Activated gamma-delta T cell (primary cell): ENCODE results near the gene RPS19.

Source experiments
- DNase-seq: peaks from one replicate; lab custom pipeline; 2025; lab: John Stamatoyannopoulos, UW

The RPS19 gene

DNA sequence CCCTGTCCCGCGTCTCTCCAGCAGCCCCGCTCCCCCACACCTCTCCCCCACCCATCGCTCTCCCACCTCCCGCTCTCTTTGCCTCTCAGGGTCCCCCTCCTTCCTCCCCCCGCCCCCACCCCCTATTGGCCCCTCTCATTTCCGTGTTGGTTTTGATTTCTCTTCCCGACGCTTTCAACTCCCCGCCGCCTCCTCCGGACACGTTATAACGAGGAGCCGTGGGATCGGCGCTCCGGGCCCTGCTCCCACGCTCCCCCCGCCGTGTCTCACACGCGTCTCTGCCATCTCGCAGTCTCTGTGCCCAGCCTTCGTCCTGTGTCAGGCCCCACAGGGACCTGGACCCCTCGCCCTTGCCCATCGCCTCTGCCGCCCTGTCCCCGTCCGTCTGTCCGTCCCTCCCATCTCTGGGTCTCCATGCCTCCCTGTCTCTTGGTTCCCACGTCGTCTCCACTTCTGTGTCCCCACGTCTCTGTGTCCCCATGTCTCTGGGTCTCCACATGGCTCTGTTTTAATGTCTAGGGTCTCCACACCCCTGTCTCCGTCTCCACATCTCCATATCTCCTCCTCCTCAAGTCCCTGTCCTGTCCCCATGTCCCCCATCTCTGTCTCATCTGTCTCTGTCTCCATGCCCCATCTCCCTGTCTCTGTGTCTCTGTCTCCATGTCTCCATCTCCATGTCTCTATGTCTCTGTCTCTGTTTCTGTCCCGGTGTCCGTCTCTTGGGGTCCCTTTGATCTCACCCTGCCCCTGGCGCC lies 55.1 kb downstream of the RPS19 start:
- no peak for DNase-seq

GRCh38 chr19:41915776-41916414 lies 55.8 kb downstream of the RPS19 start:
- no peak for DNase-seq

GRCh38 chr19:41917676-41918075 lies 57.6 kb downstream of the RPS19 start:
- no peak for DNase-seq

GRCh38 chr19:41918095-41918494 lies 58.0 kb downstream of the RPS19 start:
- DNase-seq, result no peak

DNA sequence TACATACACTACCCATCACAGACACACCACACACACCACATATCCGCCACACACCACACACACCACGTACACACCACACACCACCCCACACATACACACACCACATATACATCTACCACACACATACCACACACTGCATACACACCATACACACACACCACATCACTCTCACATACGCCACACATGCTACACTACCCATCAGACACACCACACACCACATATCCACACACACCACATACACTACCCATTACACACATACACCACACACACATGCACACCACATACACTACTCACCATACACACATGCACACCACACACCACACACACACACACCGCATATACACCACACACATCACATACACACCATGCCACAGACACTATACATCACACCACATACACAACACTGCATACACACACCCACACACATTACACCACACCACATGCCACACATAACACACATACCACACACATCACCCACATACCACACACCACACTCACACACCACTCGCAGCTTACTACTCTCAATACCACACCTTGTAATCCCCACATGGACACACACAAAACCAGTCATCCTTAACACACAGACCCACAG lies 58.7 kb downstream of the RPS19 start:
- no peak for DNase-seq

- no peak for DNase-seq
These were observed 60.1 kb downstream of the RPS19 start for GRCh38 chr19:41919948-41920712.

GRCh38 chr19:41920882-41921576 lies 61.0 kb downstream of the RPS19 start:
- no peak for DNase-seq

DNA sequence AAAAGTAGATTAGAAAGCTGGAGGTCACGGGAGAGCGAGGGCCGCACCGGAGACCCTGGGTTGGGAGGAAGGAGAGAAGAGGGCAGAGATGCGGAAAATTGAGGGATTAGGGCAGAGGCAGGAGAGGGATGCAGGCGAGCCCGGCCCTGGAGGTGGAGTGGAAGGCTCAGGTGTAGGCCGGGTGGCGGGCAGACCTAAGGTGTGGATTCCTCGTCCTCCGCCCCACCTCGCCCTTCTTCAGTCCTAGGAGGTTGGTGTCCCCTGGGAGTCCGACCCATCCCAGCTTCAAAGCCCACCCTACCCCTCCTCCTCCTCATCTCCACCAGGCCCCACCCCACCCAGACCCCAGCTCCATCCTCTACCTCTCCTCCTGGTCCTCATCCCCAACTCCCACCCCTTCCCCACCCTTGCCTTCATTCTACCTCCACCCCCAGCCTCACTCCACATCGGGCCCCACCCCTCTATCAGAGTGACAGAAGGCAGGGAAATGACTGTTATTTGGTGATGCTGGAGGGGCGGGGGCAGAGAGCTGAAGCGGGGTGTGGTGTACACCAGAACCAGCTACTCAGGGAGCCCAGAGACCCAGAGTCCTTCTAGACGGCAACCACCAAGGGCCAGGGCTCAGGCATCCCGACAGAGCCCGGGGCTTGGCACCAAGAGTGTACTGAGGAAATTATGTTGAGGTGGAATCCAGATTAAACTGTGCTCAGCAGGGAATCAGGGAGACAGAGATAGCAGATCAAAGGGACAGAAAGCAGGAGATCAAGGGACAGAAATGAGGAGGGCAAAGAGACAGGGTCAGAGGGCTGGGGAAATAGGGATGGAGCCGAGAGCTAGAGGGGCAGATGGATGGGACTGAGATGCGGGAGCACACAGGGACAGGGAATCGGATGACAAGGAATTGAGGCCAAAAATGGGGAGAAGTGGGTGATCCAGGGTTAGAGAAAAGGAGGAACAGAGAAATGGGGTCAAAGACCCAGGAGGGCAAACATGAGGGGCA lies 61.8 kb downstream of the RPS19 start:
- no peak for DNase-seq
